K562 (cell line): ENCODE measurements around the gene CGNL1. TPM values are rescaled to one million over a fixed set of nuclear protein-coding genes. Genes with fewer than 3 reads are reported as not detected.

Source experiments
- CTCF ChIP-seq, 3 experiments: IDR thresholded peaks in 2 of 3; conservative IDR thresholded peaks in 1 of 3; 2 replicates each; pipeline ENCODE4 v1.5.1; 2011 to 2012; ENCODE audit warnings: low read length in 3 of 3, mild to moderate bottlenecking in 3 of 3, control low read depth in 2 of 3, improper control_type of control experiment in 1 of 3, inconsistent platforms in 1 of 3, low read depth in 1 of 3, mixed read lengths in 1 of 3, moderate library complexity in 1 of 3; ENCODE audit not compliant: insufficient read depth in 2 of 3
- EP400 ChIP-seq: fragments of 450-650 bp; IDR thresholded peaks from 2 replicates; pipeline ENCODE4 v1.6.1; 2017; ENCODE audit warnings: antibody characterized with exemption, mild to moderate bottlenecking, moderate library complexity
- MAFG ChIP-seq: fragments of 450-650 bp; conservative IDR thresholded peaks from 2 replicates; pipeline ENCODE4 v1.6.1; 2016; ENCODE audit warnings: missing genetic modification characterization, missing compliant biosample characterization
- NFATC3 ChIP-seq: fragments of 450-650 bp; IDR thresholded peaks from 2 replicates; pipeline ENCODE4 v1.6.1; 2017; ENCODE audit warnings: mild to moderate bottlenecking
- REST ChIP-seq, 2 experiments: fragments of 450-650 bp; formaldehyde crosslinking in 1 of 2; IDR thresholded peaks; 2 replicates each; pipeline versions ENCODE4 v1.4.0 to v1.6.1; 2014 to 2020; ENCODE audit warnings: mild to moderate bottlenecking in 2 of 2, borderline replicate concordance in 1 of 2, low read depth in 1 of 2
- STAG1 ChIP-seq: sonication (generic); formaldehyde crosslinking; IDR thresholded peaks from 2 replicates; pipeline ENCODE4 v1.5.0; 2020; ENCODE audit warnings: missing genetic modification reagents, borderline replicate concordance
- TCF15 ChIP-seq: fragments of 250-450 bp; sonication (Bioruptor Pico); IDR thresholded peaks from 2 replicates; pipeline ENCODE4 v1.8.0; 2022; ENCODE audit warnings: moderate library complexity, mild to moderate bottlenecking, inconsistent platforms
- TFAP4 ChIP-seq: sonication (generic); formaldehyde crosslinking; IDR thresholded peaks from 2 replicates; pipeline ENCODE4 v1.8.0; 2022; ENCODE audit warnings: missing genetic modification reagents, mild to moderate bottlenecking, moderate library complexity, borderline replicate concordance
- polyA plus RNA-seq, 8 experiments: library from polyadenylated mRNA; depleted of rRNA in 4 of 8; stranded (reverse) in 5 of 8; unstranded in 3 of 8; fragments of >200 nt; fragmentation: Nextera tagmentation in 2 of 8; fragmentation: Illumina TruSeq in 1 of 8; extraction: Ambion mirVana in 2 of 8; extraction: Trizol in 1 of 8; gene quantifications; 2 replicates each; pipeline versions ENCODE4 v1.2.1 to v1.2.3, GENCODE V29; 2011 to 2014; ENCODE audit warnings: inconsistent platforms in 1 of 8, missing spikeins in 1 of 8
- total RNA-seq, 7 experiments: library from RNA; depleted of rRNA in 6 of 7; stranded (reverse); fragments of >200 nt in 6 of 7; fragmentation: Illumina TruSeq in 2 of 7; extraction: Trizol in 2 of 7; gene quantifications; 2 replicates each; pipeline versions ENCODE4 v1.2.1 to v1.2.3, GENCODE V29; 2011 to 2021; ENCODE audit warnings: low replicate concordance in 1 of 7

The CGNL1 gene
- total and polyA plus RNA-seq, 9 of the 15 experiments (the other 6 are each of a cell fraction or from before 2014, with no cell fraction given), result 0.01 to 0.07 TPM; not detected in 7

GRCh38 chr15:57561041-57561711, 184.9 kb downstream of the CGNL1 start (continued):
- TF ChIP-seq REST (IDR thresholded peaks at IDR 0.05; ENCODE audit: borderline replicate concordance) (peak; percentile 38; the same call in 1 of the 2 replicates), REST (CRISPR knock-in tag; IDR thresholded peaks at IDR 0.05; ENCODE audit: low read depth) (no peak), STAG1 (peak; percentile 54; the same call in 1 of the 2 replicates), EP400 (no peak), TCF15 (no peak), CTCF (IDR thresholded peaks at IDR 0.05 in 2 of 3, conservative IDR thresholded peaks at IDR 0.05 in 1 of 3; ENCODE audit: insufficient read depth in 2 of 3, low read depth in 1 of 3, low read length in 3 of 3) (peak; percentile 83 to 93 (median 84)), MAFG (tag) (0 out of 2 replicates have a peak, but pooled peaks have one; percentile 20), NFATC3 (peak; percentile 51; the same call in 1 of the 2 replicates), TFAP4 (CRISPR knock-in tag) (no peak)
